ENCODE results near the gene POLD3. TPM values are rescaled to one million over a fixed set of nuclear protein-coding genes. Genes with fewer than 3 reads are reported as not detected.

Gene POLD3
- total RNA-seq, 3 donors from 2014 or later (not counting 1 experiment from before 2014, with no cell fraction given) = 9.4 to 10.6 (median 9.6) TPM

DNA sequence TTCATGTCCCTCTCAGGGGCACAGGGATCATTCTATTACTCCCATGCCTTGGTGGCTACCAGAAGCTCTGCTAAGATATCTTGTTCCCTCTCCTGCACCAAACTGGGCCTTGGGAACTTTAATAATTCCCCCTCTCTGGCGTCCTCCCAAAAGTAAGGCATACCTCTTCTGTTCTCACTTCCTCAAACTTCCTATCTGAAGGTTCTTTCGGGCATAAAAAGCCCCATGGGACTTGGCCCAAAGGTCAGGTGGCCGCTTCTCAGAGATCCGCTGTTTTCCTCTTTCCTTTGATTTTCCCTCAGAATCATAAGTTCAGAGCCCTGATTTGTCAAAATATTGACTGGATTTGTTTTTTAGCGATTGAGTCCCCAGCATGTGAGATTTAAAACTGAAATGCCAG lies 13.0 kb downstream of the POLD3 start:
- ATAC-seq (no peak), DNase-seq (no peak)
- Histone ChIP-seq H3K36me3 (ENCODE audit: control insufficient read depth, insufficient read depth, low read length) (peaks cover 11% of the 10 kb centered on the region), H3K27ac (ENCODE audit: low read length) (no peak overlapping the region), H3K4me1 (ENCODE audit: control insufficient read depth, insufficient read depth, low read length) (no peaks in the 10 kb centered on the region), H3K27me3 (ENCODE audit: control insufficient read depth, insufficient read depth, low read length) (no peaks in the 10 kb centered on the region), H3K4me3 (ENCODE audit: low read length) (no peak overlapping the region), H3K9me3 (ENCODE audit: control insufficient read depth, insufficient read depth, low read length) (no peaks in the 10 kb centered on the region)
- H3K27ac Mint-ChIP-seq = no peak overlapping the region
- 96% methylated on average over 5 of the region's 5 CpGs for WGBS (ENCODE audit: insufficient coverage)
- no peaks in the 10 kb centered on the region for H3K9me3 Mint-ChIP-seq
- H3K27me3 Mint-ChIP-seq (ENCODE audit: low read depth in 2 of 2) = no peaks in the 10 kb centered on the region
- TF ChIP-seq, protein P1, sequence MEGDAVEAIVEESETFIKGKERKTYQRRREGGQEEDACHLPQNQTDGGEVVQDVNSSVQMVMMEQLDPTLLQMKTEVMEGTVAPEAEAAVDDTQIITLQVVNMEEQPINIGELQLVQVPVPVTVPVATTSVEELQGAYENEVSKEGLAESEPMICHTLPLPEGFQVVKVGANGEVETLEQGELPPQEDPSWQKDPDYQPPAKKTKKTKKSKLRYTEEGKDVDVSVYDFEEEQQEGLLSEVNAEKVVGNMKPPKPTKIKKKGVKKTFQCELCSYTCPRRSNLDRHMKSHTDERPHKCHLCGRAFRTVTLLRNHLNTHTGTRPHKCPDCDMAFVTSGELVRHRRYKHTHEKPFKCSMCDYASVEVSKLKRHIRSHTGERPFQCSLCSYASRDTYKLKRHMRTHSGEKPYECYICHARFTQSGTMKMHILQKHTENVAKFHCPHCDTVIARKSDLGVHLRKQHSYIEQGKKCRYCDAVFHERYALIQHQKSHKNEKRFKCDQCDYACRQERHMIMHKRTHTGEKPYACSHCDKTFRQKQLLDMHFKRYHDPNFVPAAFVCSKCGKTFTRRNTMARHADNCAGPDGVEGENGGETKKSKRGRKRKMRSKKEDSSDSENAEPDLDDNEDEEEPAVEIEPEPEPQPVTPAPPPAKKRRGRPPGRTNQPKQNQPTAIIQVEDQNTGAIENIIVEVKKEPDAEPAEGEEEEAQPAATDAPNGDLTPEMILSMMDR (IDR thresholded peaks at IDR 0.05) = no peak
- H3K4me3 Mint-ChIP-seq = no peak overlapping the region
- no peaks in the 10 kb centered on the region for H3K4me1 Mint-ChIP-seq
- peaks cover 13% of the 10 kb centered on the region for H3K36me3 Mint-ChIP-seq
- intact Hi-C loops (cut with micrococcal nuclease) = no loop called here

DNA sequence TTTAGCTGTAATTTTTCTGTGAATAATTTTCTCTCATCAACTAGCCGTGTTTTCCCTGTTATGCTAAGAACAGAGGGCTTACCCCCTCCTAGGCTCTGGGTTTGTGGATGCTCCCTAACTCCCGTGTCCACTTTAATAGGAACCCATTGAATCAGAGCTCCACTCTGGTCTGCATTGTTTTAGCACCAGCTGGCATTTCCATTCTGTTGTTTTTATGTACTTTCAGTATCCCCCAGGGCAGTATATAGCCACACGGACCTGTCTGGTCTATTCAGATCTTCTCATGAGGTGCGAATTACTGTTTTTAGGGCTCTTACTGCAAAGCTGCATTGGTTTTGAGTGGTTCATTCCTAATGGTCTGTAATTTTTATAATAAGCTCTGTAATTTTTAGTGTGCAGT lies 16.0 kb downstream of the POLD3 start:
- no peaks in the 10 kb centered on the region for H3K9me3 Mint-ChIP-seq
- H3K36me3 ChIP-seq (ENCODE audit: control insufficient read depth, insufficient read depth, low read length) = peaks cover 27% of the 10 kb centered on the region
- no peaks in the 10 kb centered on the region for H3K27me3 ChIP-seq (ENCODE audit: control insufficient read depth, insufficient read depth, low read length)
- H3K9me3 ChIP-seq (ENCODE audit: control insufficient read depth, insufficient read depth, low read length) = no peaks in the 10 kb centered on the region
- H3K27me3 Mint-ChIP-seq (ENCODE audit: low read depth in 2 of 2) = no peaks in the 10 kb centered on the region
- H3K4me1 Mint-ChIP-seq = no peaks in the 10 kb centered on the region
- no peak overlapping the region for H3K4me3 ChIP-seq (ENCODE audit: low read length)
- DNase-seq (no peak), ATAC-seq (no peak)
- H3K27ac Mint-ChIP-seq = no peak overlapping the region
- peaks cover 13% of the 10 kb centered on the region for H3K36me3 Mint-ChIP-seq
- H3K4me1 ChIP-seq (ENCODE audit: control insufficient read depth, insufficient read depth, low read length) = no peaks in the 10 kb centered on the region
- H3K4me3 Mint-ChIP-seq = no peak overlapping the region
- intact Hi-C loops (cut with micrococcal nuclease) = no loop called here
- no peak overlapping the region for H3K27ac ChIP-seq (ENCODE audit: low read length)
- 94% methylated on average over 4 of the region's 4 CpGs for WGBS (ENCODE audit: insufficient coverage)
- TF ChIP-seq, protein P1 (IDR thresholded peaks at IDR 0.05) = no peak

DNA sequence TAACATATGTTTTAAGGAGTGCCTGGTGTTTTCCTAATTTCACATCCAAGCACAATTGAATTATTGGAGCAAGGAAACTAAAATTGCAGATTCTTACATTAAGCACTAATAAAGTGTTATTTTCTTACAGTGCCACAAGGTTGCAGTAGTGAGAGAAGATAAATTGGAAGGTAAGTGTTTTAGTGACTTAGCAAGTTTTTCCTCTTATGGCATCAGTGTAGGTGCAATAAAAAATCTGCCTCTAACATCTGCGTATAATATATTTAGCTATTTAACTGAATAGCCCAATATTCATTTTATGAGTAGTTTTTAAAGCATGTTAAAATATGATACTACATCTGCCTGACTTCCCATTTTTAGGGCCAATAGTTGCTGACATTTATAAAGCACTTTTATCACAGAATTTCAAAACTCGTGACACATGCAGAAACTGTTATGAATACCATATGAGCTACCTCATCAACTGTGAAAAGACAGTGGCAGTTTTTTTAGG lies 19.0 kb downstream of the POLD3 start:
- intact Hi-C loops (cut with micrococcal nuclease) = no loop called here
- no peak overlapping the region for H3K4me3 ChIP-seq (ENCODE audit: low read length)
- Mint-ChIP-seq H3K9me3 (no peaks in the 10 kb centered on the region), H3K4me1 (no peaks in the 10 kb centered on the region), H3K27ac (no peak overlapping the region), H3K36me3 (no peaks in the 10 kb centered on the region), H3K4me3 (no peak overlapping the region), H3K27me3 (ENCODE audit: low read depth in 2 of 2) (no peaks in the 10 kb centered on the region)
- no peak overlapping the region for H3K27ac ChIP-seq (ENCODE audit: low read length)
- 83% methylated on average over 1 of the region's 2 CpGs for WGBS (ENCODE audit: insufficient coverage)
- TF ChIP-seq, protein P1 (IDR thresholded peaks at IDR 0.05) = no peak
- no peaks in the 10 kb centered on the region for H3K4me1 ChIP-seq (ENCODE audit: control insufficient read depth, insufficient read depth, low read length)
- DNase-seq (peak in 1 of 2 donors; percentile 6), ATAC-seq (no peak)
- H3K36me3 ChIP-seq (ENCODE audit: control insufficient read depth, insufficient read depth, low read length) = peaks cover 32% of the 10 kb centered on the region
- no peaks in the 10 kb centered on the region for H3K9me3 ChIP-seq (ENCODE audit: control insufficient read depth, insufficient read depth, low read length)
- no peaks in the 10 kb centered on the region for H3K27me3 ChIP-seq (ENCODE audit: control insufficient read depth, insufficient read depth, low read length)

DNA sequence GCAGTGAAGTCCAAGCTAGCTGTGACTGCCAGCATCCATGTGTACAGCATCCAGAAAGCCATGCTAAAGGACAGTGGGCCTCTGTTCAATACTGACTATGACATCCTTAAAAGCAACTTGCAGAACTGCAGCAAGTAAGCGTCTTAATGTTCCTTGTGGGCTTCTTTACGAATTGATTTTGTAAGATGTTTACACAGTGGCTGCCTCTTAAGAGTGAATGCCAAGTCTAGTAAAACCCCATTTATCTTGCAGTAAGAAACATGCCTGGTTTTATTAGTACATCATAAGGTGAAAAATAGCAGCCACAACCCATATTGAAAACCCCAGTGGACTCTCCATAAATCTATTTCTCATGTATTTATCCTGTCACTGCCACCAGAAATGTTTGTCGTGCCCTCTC lies 20.5 kb downstream of the POLD3 start:
- WGBS (ENCODE audit: insufficient coverage) = 96% methylated on average over 3 of the region's 3 CpGs
- Mint-ChIP-seq H3K27ac (no peak overlapping the region), H3K27me3 (ENCODE audit: low read depth in 2 of 2) (no peaks in the 10 kb centered on the region), H3K4me3 (no peak overlapping the region), H3K9me3 (no peaks in the 10 kb centered on the region), H3K36me3 (no peaks in the 10 kb centered on the region), H3K4me1 (no peaks in the 10 kb centered on the region)
- TF ChIP-seq, protein P1 (IDR thresholded peaks at IDR 0.05) = no peak
- Histone ChIP-seq H3K9me3 (ENCODE audit: control insufficient read depth, insufficient read depth, low read length) (no peaks in the 10 kb centered on the region), H3K27me3 (ENCODE audit: control insufficient read depth, insufficient read depth, low read length) (no peaks in the 10 kb centered on the region), H3K4me1 (ENCODE audit: control insufficient read depth, insufficient read depth, low read length) (no peaks in the 10 kb centered on the region), H3K36me3 (ENCODE audit: control insufficient read depth, insufficient read depth, low read length) (peaks cover 34% of the 10 kb centered on the region), H3K4me3 (ENCODE audit: low read length) (no peak overlapping the region), H3K27ac (ENCODE audit: low read length) (no peak overlapping the region)
- ATAC-seq = no peak
- intact Hi-C loops (cut with micrococcal nuclease) = no loop called here
- no peak for DNase-seq
